GM18858 (cell line): ENCODE results near the gene SCN5A.
"Not testable (repeated sequence)": the region's sequence is repeated elsewhere in the genome, so short reads cannot be mapped to it uniquely, and the experiment has no call there.

ENCODE experiments used
- ATAC-seq: cut with Tn5 transposase; IDR thresholded peaks from one replicate; pipeline ENCODE4 v1.9.1; 2021; ENCODE audit not compliant: unreplicated experiment

Gene SCN5A

GRCh38 chr3:38580450-38581382, 68.8 kb downstream of the SCN5A start:
- ATAC-seq = no peak

GRCh38 chr3:38579551-38580449, 69.7 kb downstream of the SCN5A start:
- ATAC-seq = no peak

GRCh38 chr3:38579141-38579540, 70.3 kb downstream of the SCN5A start:
- ATAC-seq = no peak

GRCh38 chr3:38578551-38578950, 70.9 kb downstream of the SCN5A start:
- ATAC-seq = no peak

- ATAC-seq = no peak
Measured at GRCh38 chr3:38578081-38578475, 71.4 kb downstream of the SCN5A start.

GRCh38 chr3:38577371-38578080, 72.0 kb downstream of the SCN5A start:
- no peak for ATAC-seq

GRCh38 chr3:38576526-38577370, 72.7 kb downstream of the SCN5A start:
- ATAC-seq = no peak

- no peak for ATAC-seq
Measured at GRCh38 chr3:38576131-38576525, 73.4 kb downstream of the SCN5A start.

GRCh38 chr3:38575279-38575843, 74.1 kb downstream of the SCN5A start:
- ATAC-seq = no peak

GRCh38 chr3:38574411-38575278, 74.8 kb downstream of the SCN5A start:
- no peak for ATAC-seq

GRCh38 chr3:38573556-38573955, 75.9 kb downstream of the SCN5A start:
- ATAC-seq = no peak

GRCh38 chr3:38573111-38573510, 76.4 kb downstream of the SCN5A start:
- ATAC-seq = no peak

- ATAC-seq = no peak
Measured at GRCh38 chr3:38567498-38567897, 82.0 kb downstream of the SCN5A start.

GRCh38 chr3:38566794-38567193, 82.7 kb downstream of the SCN5A start:
- not testable (repeated sequence) for ATAC-seq

- no peak for ATAC-seq
Measured at GRCh38 chr3:38566215-38566528, 83.3 kb downstream of the SCN5A start.

GRCh38 chr3:38565339-38566214, 83.9 kb downstream of the SCN5A start:
- ATAC-seq = no peak

GRCh38 chr3:38564631-38565338, 84.7 kb downstream of the SCN5A start:
- ATAC-seq = no peak

GRCh38 chr3:38563886-38564270, 85.6 kb downstream of the SCN5A start:
- ATAC-seq = no peak
